HG02938 (cell line): ENCODE data around the gene DTX1.

Experiments
- ATAC-seq: cut with Tn5 transposase; IDR thresholded peaks from one replicate; pipeline ENCODE4 v1.9.1; 2021; ENCODE audit warnings: mild to moderate bottlenecking, moderate library complexity; ENCODE audit not compliant: unreplicated experiment

DTX1 gene

GRCh38 chr12:113056631-113057488 lies at the start of gene DTX1:
DTX1 (plus strand) TSS chr12:113056730; CDS start chr12:113058193, 1,463 bp downstream.
- no peak for ATAC-seq

GRCh38 chr12:113007166-113007565 lies 49.4 kb upstream of the DTX1 start:
- ATAC-seq: no peak

- ATAC-seq: no peak
These were observed 45.8 kb upstream of the DTX1 start for GRCh38 chr12:113010701-113011100.

GRCh38 chr12:113014565-113014964 lies 42.0 kb upstream of the DTX1 start:
- no peak for ATAC-seq

GRCh38 chr12:113016796-113017195 lies 39.7 kb upstream of the DTX1 start:
- no peak for ATAC-seq

GRCh38 chr12:113019025-113019424 lies 37.5 kb upstream of the DTX1 start:
- ATAC-seq: no peak

GRCh38 chr12:113021500-113021899 lies 35.0 kb upstream of the DTX1 start:
- ATAC-seq: no peak

- no peak for ATAC-seq
These were observed 33.8 kb upstream of the DTX1 start for GRCh38 chr12:113022563-113023297.

- no peak for ATAC-seq
These were observed 28.8 kb upstream of the DTX1 start for GRCh38 chr12:113027726-113028125.

GRCh38 chr12:113030875-113031525 lies 25.5 kb upstream of the DTX1 start:
- ATAC-seq: no peak

- ATAC-seq: no peak
These were observed 16.6 kb upstream of the DTX1 start for GRCh38 chr12:113039911-113040445.

GRCh38 chr12:113040722-113041171 lies 15.8 kb upstream of the DTX1 start:
- ATAC-seq: no peak

GRCh38 chr12:113041560-113041959 lies 15.0 kb upstream of the DTX1 start:
- ATAC-seq: no peak

- no peak for ATAC-seq
These were observed 13.3 kb upstream of the DTX1 start for GRCh38 chr12:113043240-113043639.

GRCh38 chr12:113044516-113044915 lies 12.0 kb upstream of the DTX1 start:
- no peak for ATAC-seq

- no peak for ATAC-seq
These were observed 7.8 kb upstream of the DTX1 start for GRCh38 chr12:113048716-113049127.

GRCh38 chr12:113049976-113050742 lies 6.4 kb upstream of the DTX1 start:
- no peak for ATAC-seq

GRCh38 chr12:113050795-113051194 lies 5.7 kb upstream of the DTX1 start:
- ATAC-seq: no peak

- no peak for ATAC-seq
These were observed 4.8 kb upstream of the DTX1 start for GRCh38 chr12:113051759-113052158.

GRCh38 chr12:113052326-113052725 lies 4.2 kb upstream of the DTX1 start:
- no peak for ATAC-seq
